DLD1 (cell line): Measurements from ENCODE around the gene PPP1R11.
"Not testable (repeated sequence)": the region's sequence is repeated elsewhere in the genome, so short reads cannot be mapped to it uniquely, and the experiment has no call there.

Experiments
- in situ Hi-C: cut with HindIII; loops from 2 replicates; pipeline ENCODE4 v1.10.0; 2017; ENCODE audit warnings: low sequenced_read_pairs

The PPP1R11 gene

GRCh38 chr6:30066577-30067459, at the start of gene PPP1R11:
Gene PPP1R11 (plus strand): TSS chr6:30067198. CDS start chr6:30067411, 213 bp downstream.
- in situ Hi-C loops = no loop called here

- in situ Hi-C loops = loop anchor here (25.0 kb wide), 1 partner anchor 158 kb away; no protein-coding TSS in a partner anchor
Observed at GRCh38 chr6:30019819-30020218, 47.2 kb upstream of the PPP1R11 start.

GRCh38 chr6:30020626-30021025, 46.4 kb upstream of the PPP1R11 start:
- in situ Hi-C loops = loop anchor here (25.0 kb wide), 1 partner anchor 158 kb away; no protein-coding TSS in a partner anchor

- in situ Hi-C loops = loop anchor here (25.0 kb wide), 1 partner anchor 160 kb away; no protein-coding TSS in a partner anchor
Observed at GRCh38 chr6:30022189-30022588, 44.8 kb upstream of the PPP1R11 start.

GRCh38 chr6:30022712-30023111, 44.3 kb upstream of the PPP1R11 start:
- in situ Hi-C loops = loop anchor here (25.0 kb wide), 1 partner anchor 160 kb away; no protein-coding TSS in a partner anchor

GRCh38 chr6:30025186-30025585, 41.8 kb upstream of the PPP1R11 start:
- in situ Hi-C loops = no loop called here

GRCh38 chr6:30029588-30029987, 37.4 kb upstream of the PPP1R11 start:
- in situ Hi-C loops = no loop called here

GRCh38 chr6:30031381-30031780, 35.6 kb upstream of the PPP1R11 start:
- in situ Hi-C loops = no loop called here

GRCh38 chr6:30033440-30033839, 33.6 kb upstream of the PPP1R11 start:
- in situ Hi-C loops = not testable (repeated sequence)

GRCh38 chr6:30035784-30036183, 31.2 kb upstream of the PPP1R11 start:
- in situ Hi-C loops = no loop called here

- in situ Hi-C loops = no loop called here
Observed at GRCh38 chr6:30037182-30037788, 29.7 kb upstream of the PPP1R11 start.

GRCh38 chr6:30041221-30041620, 25.8 kb upstream of the PPP1R11 start:
- in situ Hi-C loops = no loop called here

- in situ Hi-C loops = no loop called here
Observed at GRCh38 chr6:30041821-30042220, 25.2 kb upstream of the PPP1R11 start.

- in situ Hi-C loops = no loop called here
Observed at GRCh38 chr6:30042476-30042875, 24.5 kb upstream of the PPP1R11 start.

- in situ Hi-C loops = no loop called here
Observed at GRCh38 chr6:30042914-30043313, 24.1 kb upstream of the PPP1R11 start.

- in situ Hi-C loops = no loop called here
Observed at GRCh38 chr6:30043744-30044143, 23.3 kb upstream of the PPP1R11 start.

- in situ Hi-C loops = no loop called here
Observed at GRCh38 chr6:30044630-30045029, 22.4 kb upstream of the PPP1R11 start.

- in situ Hi-C loops = no loop called here
Observed at GRCh38 chr6:30047220-30047619, 19.8 kb upstream of the PPP1R11 start.

GRCh38 chr6:30053682-30054081, 13.3 kb upstream of the PPP1R11 start:
- in situ Hi-C loops = no loop called here

GRCh38 chr6:30055513-30055912, 11.5 kb upstream of the PPP1R11 start:
- in situ Hi-C loops = no loop called here

GRCh38 chr6:30060606-30061091, 6.3 kb upstream of the PPP1R11 start:
- in situ Hi-C loops = no loop called here
